Gastroesophageal sphincter (tissue), 4 donors: ENCODE results near the gene ERCC2. TPM values are rescaled to one million over a fixed set of nuclear protein-coding genes. Genes with fewer than 3 reads are reported as not detected.

Experiments used
- ATAC-seq: fragments of 150-250 bp; one replicate; pipeline ENCODE4 v1.9.1; 2016; ENCODE audit warnings: mild to moderate bottlenecking, moderate library complexity
- H3K27ac ChIP-seq, 4 donors: fragments of 200-600 bp; sonication (generic) in 3 of 4; 1 replicate in 3 of 4; 2 replicates in 1 of 4; pipeline ENCODE4 v1.5.1; 2016 to 2019
- H3K27me3 ChIP-seq: fragments of 200-600 bp; sonication (generic); one replicate; pipeline ENCODE4 v1.5.1; 2019
- H3K36me3 ChIP-seq, 2 donors: fragments of 200-600 bp; sonication (generic); one replicate each; pipeline ENCODE4 v1.5.1; 2019; ENCODE audit warnings: control low read depth in 1 of 2
- H3K4me1 ChIP-seq, 3 donors: fragments of 200-600 bp; sonication (generic); 1 replicate in 2 of 3; 2 replicates in 1 of 3; pipeline ENCODE4 v1.5.1; 2016 to 2019; ENCODE audit warnings: control low read depth in 2 of 3
- H3K4me3 ChIP-seq, 2 donors: fragments of 200-600 bp; sonication (generic); one replicate each; pipeline ENCODE4 v1.5.1; 2019; ENCODE audit warnings: mild to moderate bottlenecking in 1 of 2, moderate library complexity in 1 of 2
- H3K9me3 ChIP-seq, 3 donors: fragments of 200-600 bp; sonication (generic); one replicate each; pipeline ENCODE4 v1.5.1; 2017 to 2019; ENCODE audit warnings: control low read depth in 2 of 3
- EP300 ChIP-seq: sonication (generic); formaldehyde crosslinking; IDR thresholded peaks from one replicate; pipeline ENCODE4 v1.6.1; 2017; ENCODE audit warnings: antibody characterized with exemption, mild to moderate bottlenecking
- POLR2A ChIP-seq, 2 donors: fragments of 450-650 bp; IDR thresholded peaks; one replicate each; pipeline ENCODE4 v1.6.1; 2017; ENCODE audit warnings: antibody characterized with exemption in 2 of 2, mild to moderate bottlenecking in 2 of 2, moderate library complexity in 1 of 2
- POLR2AphosphoS5 ChIP-seq: sonication (generic); formaldehyde crosslinking; IDR thresholded peaks from one replicate; pipeline ENCODE4 v1.6.1; 2017; ENCODE audit warnings: antibody characterized with exemption
- WGBS, 2 donors: methylation state at CpG; one replicate each; pipeline ENCODE4 v1.1.5; 2018; ENCODE audit warnings: low coverage in 1 of 2; 5-methylcytosine and 5-hydroxymethylcytosine counted together
- total RNA-seq, 4 donors: library from RNA; depleted of rRNA; stranded (reverse); fragments of >200 nt; gene quantifications; one replicate each; pipeline ENCODE4 v1.1.0, GENCODE V29; 2016
- TF ChIP-seq, protein P1 (sequence below), 4 experiments: fragments of 200-600 bp in 2 of 4; fragments of 450-650 bp in 2 of 4; sonication (generic) in 1 of 4; IDR thresholded peaks; one replicate each; pipeline ENCODE4 v1.5.1; 2017 to 2019; ENCODE audit warnings: antibody characterized with exemption in 4 of 4, mild to moderate bottlenecking in 2 of 4, moderate library complexity in 2 of 4

Gene ERCC2
- total RNA-seq, 4 donors from 2014 or later, result 7.1 to 18.8 (median 12.5) TPM

GRCh38 chr19:45363861-45364459, 6.4 kb downstream of the ERCC2 start:
- Histone ChIP-seq H3K27me3 (no peaks in the 10 kb centered on the region), H3K4me1 (peaks cover 0 to 6% (median 0%) of the 10 kb centered on the region in 3 donors), H3K36me3 (peaks cover 0 to 63% of the 10 kb centered on the region in 2 donors), H3K4me3 (no peak overlapping the region), H3K27ac (no peak overlapping the region), H3K9me3 (no peaks in the 10 kb centered on the region)
- TF ChIP-seq POLR2AphosphoS5, result no peak
- TF ChIP-seq, protein P1, sequence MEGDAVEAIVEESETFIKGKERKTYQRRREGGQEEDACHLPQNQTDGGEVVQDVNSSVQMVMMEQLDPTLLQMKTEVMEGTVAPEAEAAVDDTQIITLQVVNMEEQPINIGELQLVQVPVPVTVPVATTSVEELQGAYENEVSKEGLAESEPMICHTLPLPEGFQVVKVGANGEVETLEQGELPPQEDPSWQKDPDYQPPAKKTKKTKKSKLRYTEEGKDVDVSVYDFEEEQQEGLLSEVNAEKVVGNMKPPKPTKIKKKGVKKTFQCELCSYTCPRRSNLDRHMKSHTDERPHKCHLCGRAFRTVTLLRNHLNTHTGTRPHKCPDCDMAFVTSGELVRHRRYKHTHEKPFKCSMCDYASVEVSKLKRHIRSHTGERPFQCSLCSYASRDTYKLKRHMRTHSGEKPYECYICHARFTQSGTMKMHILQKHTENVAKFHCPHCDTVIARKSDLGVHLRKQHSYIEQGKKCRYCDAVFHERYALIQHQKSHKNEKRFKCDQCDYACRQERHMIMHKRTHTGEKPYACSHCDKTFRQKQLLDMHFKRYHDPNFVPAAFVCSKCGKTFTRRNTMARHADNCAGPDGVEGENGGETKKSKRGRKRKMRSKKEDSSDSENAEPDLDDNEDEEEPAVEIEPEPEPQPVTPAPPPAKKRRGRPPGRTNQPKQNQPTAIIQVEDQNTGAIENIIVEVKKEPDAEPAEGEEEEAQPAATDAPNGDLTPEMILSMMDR (IDR thresholded peaks at IDR 0.05), result no peak
- TF ChIP-seq EP300, result no peak
- TF ChIP-seq POLR2A (IDR thresholded peaks at IDR 0.05), result no peak
- WGBS, 2 donors, result 80% methylated on average over 1 of the region's 44 CpGs; no CpG with 5 or more reads in 1 of the 2 donors
- no peak for ATAC-seq

- no peak overlapping the region for H3K27ac ChIP-seq
- TF ChIP-seq, protein P1 (IDR thresholded peaks at IDR 0.05), result no peak
- TF ChIP-seq POLR2AphosphoS5, result no peak
- H3K36me3 ChIP-seq, result peaks cover 0 to 75% of the 10 kb centered on the region in 2 donors
- H3K27me3 ChIP-seq, result no peaks in the 10 kb centered on the region
- no CpG with 5 or more reads among the region's 16 CpGs for WGBS, 2 donors
- no peaks in the 10 kb centered on the region for H3K4me1 ChIP-seq
- ATAC-seq, result no peak
- no peaks in the 10 kb centered on the region for H3K9me3 ChIP-seq
- no peak overlapping the region for H3K4me3 ChIP-seq
These were observed 8.1 kb downstream of the ERCC2 start for GRCh38 chr19:45362291-45362690.

DNA sequence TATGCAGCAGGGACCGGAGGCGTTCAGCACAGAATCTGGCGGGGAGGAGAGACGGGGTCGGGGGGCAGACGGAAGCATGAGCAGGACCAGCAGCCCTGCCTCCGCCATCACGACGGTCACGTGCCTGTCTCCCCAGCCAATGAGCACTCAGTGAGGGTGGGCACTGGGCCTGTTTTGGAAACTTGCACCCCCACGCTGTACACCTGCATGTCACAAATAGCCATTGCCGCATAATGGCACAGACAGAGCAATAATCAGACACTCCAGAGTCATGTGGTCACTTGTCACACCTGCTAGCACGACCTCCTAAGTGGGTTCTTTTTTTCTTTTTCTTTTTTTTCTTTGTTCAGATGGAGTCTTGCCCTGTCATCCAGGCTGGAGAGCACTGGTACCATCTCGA, 8.8 kb downstream of the ERCC2 start:
- ATAC-seq, result no peak
- no peak overlapping the region for H3K27ac ChIP-seq
- TF ChIP-seq, protein P1 (IDR thresholded peaks at IDR 0.05), result no peak
- TF ChIP-seq EP300 (no peak), POLR2AphosphoS5 (no peak), POLR2A (IDR thresholded peaks at IDR 0.05) (no peak)
- peaks cover 0 to 82% of the 10 kb centered on the region in 2 donors for H3K36me3 ChIP-seq
- WGBS, 2 donors, result 87 to 100% methylated on average over 3 to 8 of the region's 14 CpGs
- no peaks in the 10 kb centered on the region for H3K4me1 ChIP-seq
- H3K4me3 ChIP-seq, result no peak overlapping the region
- H3K9me3 ChIP-seq, result no peaks in the 10 kb centered on the region
- H3K27me3 ChIP-seq, result no peaks in the 10 kb centered on the region

DNA sequence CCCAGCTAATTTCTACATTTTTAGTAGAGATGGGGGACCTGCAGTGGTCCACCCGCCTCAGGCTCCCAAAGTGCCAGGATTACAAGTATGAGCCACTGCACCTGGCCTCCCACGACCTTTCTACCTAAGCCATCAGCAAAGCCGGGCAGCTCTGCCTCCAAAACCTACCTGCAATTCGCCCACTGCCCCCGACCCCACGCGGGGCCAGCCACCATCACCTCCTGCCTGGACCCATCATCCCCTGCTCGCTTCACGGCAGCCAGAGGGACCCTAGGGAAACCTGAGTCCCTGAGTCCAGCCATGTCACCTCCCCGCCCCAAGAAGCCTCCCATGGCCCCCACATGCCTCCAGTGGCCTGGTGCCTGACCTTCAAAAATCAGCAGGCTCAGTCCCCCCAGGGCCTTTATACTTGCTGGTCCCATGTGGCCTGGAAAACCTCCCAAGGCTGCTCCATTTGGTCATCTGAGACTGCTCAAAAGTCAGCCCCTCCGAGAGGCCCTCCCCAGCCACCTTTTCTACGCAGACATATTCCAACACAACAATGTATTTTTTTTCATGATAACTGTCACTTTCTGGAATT, 12.1 kb downstream of the ERCC2 start:
- H3K27me3 ChIP-seq, result no peaks in the 10 kb centered on the region
- WGBS, 2 donors, result 91 to 92% methylated on average over 3 to 7 of the region's 12 CpGs
- H3K9me3 ChIP-seq, result no peaks in the 10 kb centered on the region
- H3K27ac ChIP-seq, result no peak overlapping the region
- H3K4me1 ChIP-seq, result no peaks in the 10 kb centered on the region
- TF ChIP-seq POLR2AphosphoS5, result no peak
- no peak for TF ChIP-seq POLR2A (IDR thresholded peaks at IDR 0.05)
- no peak for TF ChIP-seq EP300
- peaks cover 0 to 93% of the 10 kb centered on the region in 2 donors for H3K36me3 ChIP-seq
- no peak overlapping the region for H3K4me3 ChIP-seq
- no peak for ATAC-seq

DNA sequence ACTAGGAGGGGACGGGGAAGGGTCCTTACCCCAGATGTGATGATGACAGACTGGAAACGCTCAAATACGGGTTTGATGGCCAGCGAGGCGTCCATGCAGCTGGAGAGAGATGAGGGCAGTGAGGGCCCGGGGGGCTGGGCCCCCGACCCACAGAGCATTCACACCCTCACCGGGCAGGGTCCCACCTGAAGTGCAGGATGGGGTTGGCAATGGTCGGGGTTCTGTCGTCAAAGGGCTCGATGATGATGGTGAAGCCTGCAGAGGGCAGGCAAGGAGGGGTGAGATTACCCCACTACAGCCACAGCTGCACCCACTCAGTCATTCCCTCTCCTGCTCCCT, 13.0 kb downstream of the ERCC2 start:
- Histone ChIP-seq H3K27me3 (no peaks in the 10 kb centered on the region), H3K9me3 (no peaks in the 10 kb centered on the region), H3K36me3 (peaks cover 0 to 93% of the 10 kb centered on the region in 2 donors), H3K4me1 (no peaks in the 10 kb centered on the region), H3K27ac (no peak overlapping the region), H3K4me3 (no peak overlapping the region)
- no peak for ATAC-seq
- 92 to 93% methylated on average over 2 to 10 of the region's 11 CpGs for WGBS, 2 donors
- no peak for TF ChIP-seq EP300
- TF ChIP-seq, protein P1 (IDR thresholded peaks at IDR 0.05), result no peak
- no peak for TF ChIP-seq POLR2A (IDR thresholded peaks at IDR 0.05)
- TF ChIP-seq POLR2AphosphoS5, result no peak
